SKM-1 (cell line): Measurements from ENCODE around the gene PRTN3.

Experiments
- DNase-seq: peaks from one replicate; lab custom pipeline; 2025; ENCODE audit not compliant: unreplicated experiment; lab: John Stamatoyannopoulos, UW

PRTN3 gene

DNA sequence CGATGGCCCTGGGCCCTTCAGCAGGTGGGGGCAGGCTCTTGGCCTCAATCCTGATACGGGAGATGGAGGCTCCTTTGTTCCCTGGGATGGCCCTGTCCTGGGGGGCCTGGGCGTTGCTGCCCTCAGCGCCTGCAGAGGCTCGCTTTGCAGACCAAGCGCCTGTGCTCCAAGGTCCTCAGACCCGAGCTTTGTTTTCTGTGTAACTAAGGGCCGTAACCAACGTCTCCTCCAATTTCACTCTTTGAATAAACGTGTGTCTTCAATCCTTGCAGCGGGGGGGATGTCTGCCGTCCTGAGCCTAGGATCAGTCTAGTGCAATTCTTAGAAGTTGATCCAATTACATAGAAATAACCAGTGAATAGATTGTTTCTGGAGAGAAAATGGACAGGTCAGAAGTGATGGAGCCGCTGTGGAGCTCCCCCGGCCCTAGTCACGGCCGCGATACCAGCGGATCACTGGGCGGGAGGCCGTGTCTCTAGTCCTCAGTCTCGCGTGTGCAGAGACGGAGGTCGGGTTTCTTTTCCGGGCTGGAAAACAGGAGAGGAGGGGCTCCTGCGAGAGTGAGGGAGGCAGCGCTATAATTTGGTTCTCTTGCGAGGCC is 38.2 kb upstream of the PRTN3 start:
- no peak for DNase-seq

DNA sequence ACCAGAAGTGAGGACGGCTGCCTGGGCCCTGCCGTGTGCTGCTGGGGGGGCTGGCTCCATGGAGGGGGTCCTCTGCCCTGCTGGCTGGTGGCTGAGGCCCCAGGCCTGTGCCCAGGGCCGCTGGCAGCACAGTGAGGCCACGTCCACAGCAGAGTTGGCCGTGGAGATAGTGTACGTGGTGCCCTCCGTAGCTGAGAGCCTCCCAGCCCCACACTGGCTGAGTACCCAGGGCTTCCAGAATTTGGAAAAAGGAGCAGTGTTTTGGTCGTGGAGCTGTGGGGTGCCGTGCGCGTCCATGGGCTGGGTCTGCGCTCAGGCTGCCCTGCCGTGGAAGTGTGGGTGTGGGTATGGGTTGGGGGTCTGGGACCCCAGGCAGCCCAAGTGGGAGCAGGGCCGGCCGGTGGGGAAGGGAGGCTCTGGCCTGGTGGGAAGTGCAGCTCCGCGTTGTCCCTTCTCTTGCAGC is 37.7 kb upstream of the PRTN3 start:
- DNase-seq, result no peak

DNA sequence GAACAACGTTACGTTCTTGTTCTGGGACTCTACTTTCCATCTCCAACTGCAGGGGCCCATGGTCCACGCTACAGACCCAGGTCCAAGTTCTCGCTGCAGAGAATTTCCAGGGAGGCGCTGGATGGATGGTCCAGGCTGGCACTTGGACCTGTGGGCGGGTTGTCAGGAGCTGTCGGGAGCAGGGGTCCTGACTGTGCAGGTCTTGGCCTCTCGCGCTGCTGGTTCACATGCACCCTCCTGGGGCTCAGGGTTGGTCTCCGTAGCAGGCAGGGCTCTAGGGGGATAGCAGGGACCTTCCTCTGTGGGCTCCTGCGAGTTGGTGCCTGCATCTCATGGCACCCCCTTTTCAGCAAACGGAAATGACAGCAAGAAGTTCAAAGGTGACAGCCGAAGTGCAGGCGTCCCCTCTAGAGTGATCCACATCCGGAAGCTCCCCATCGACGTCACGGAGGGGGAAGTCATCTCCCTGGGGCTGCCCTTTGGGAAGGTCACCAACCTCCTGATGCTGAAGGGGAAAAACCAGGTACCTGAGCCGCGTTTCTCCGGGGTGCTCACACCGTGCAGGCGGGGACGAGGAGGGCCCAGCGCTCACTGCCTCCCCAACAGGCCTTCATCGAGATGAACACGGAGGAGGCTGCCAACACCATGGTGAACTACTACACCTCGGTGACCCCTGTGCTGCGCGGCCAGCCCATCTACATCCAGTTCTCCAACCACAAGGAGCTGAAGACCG is 36.9 kb upstream of the PRTN3 start:
- DNase-seq, result no peak

DNA sequence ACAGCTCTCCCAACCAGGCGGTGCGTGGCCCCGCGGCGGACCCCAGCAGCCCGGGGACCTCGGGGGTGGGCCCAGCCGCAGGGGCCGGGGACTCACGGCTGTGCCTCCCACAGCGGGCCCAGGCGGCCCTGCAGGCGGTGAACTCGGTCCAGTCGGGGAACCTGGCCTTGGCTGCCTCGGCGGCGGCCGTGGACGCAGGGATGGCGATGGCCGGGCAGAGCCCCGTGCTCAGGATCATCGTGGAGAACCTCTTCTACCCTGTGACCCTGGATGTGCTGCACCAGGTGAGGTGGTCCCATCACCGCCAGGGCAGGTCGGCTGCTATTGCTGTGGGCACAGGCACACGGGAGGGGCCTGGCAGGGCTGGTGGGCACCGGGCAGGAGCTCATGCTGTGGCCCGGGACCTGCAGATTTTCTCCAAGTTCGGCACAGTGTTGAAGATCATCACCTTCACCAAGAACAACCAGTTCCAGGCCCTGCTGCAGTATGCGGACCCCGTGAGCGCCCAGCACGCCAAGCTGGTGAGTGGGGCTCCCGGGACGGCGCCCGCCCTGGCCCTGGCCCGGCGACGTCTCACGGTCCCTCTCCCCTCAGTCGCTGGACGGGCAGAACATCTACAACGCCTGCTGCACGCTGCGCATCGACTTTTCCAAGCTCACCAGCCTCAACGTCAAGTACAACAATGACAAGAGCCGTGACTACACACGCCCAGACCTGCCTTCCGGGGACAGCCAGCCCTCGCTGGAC is 36.2 kb upstream of the PRTN3 start:
- DNase-seq, result no peak

DNA sequence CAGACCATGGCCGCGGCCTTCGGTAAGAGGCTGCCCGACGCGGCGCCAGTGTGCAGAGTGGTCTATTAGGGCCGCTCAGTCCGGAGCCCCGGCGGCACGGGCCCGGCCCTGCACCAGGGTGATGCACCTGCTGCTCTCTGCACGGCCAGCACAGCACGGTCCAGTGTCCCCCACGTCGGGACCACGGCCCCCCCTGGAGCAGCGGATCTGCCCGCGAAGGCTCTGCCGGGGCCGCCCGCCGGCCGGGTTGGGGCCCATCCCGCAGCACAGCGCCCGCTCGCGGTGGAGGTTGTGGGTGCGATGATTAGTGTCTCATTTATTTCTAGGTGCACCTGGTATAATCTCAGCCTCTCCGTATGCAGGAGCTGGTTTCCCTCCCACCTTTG is 35.6 kb upstream of the PRTN3 start:
- DNase-seq, result no peak

DNA sequence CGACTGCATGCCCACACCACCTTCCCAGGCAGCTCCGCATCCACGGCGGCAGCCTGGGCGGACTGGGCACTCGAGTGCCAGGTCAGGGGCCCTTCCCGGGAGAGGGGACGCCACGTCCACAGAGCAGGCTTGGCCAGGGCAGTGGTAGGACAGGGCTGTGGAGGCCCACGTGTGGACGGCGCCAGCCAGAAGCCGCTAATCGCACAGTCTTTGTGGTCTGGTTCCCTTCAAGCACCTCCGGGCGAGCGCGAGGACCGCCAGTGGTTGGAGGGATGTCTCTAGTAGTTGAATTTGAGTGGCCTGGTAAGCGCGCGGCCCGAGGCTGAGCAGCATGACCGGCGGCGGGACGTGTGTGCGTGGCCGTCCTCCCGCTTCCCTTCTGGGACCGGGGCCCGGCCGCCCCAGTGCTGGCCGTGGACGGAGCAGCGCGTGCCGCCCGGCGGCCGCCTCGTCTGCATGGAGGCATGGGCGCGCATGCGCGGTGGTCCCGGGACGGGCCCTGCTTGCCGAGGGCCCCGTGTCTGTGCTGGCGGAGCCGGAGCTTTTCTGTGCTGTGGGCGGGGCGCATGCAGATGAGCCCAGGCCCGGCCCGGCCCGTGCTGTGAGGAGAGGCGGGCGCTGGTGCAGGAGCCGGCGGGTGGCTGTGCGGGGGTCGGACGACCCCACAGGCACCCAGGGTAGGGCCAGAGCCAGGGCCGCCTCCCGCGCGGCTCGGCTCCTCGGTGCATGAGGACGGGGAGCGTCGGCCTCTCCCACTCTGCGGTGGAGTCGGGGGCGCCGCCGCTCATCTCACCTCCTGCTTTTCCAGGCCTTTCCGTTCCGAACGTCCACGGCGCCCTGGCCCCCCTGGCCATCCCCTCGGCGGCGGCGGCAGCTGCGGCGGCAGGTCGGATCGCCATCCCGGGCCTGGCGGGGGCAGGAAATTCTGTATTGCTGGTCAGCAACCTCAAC is 34.9 kb upstream of the PRTN3 start:
- no peak for DNase-seq

DNA sequence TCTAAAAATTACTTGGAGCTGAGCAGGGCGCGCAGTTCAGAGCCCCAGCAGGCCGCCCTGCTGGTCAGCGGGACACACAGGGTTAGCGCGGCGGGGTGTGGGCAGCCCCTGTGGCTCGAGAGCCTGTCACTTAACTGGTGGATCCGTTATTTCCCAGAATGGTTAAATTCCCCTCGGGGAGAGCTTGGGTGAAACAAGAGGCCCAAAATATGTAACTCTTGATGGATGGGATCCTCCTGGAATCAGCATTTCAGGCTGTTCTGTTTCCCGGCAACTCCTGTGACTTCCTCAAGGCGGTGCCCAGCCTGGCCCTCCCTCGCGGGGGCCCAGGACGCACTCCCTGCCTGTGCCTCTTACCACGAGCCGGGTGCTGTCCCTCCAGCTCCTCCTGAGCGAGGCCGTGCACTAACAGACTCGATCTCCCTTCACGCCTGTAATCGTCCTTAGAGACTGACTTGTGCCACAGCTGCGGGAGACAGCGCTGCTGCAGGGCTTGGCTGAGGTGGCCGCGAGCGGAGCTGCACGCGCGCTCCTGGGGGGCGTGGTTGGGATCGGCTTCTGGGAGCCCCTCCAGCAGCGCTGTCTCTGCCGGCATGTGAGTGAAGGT is 33.9 kb upstream of the PRTN3 start:
- no peak for DNase-seq

DNA sequence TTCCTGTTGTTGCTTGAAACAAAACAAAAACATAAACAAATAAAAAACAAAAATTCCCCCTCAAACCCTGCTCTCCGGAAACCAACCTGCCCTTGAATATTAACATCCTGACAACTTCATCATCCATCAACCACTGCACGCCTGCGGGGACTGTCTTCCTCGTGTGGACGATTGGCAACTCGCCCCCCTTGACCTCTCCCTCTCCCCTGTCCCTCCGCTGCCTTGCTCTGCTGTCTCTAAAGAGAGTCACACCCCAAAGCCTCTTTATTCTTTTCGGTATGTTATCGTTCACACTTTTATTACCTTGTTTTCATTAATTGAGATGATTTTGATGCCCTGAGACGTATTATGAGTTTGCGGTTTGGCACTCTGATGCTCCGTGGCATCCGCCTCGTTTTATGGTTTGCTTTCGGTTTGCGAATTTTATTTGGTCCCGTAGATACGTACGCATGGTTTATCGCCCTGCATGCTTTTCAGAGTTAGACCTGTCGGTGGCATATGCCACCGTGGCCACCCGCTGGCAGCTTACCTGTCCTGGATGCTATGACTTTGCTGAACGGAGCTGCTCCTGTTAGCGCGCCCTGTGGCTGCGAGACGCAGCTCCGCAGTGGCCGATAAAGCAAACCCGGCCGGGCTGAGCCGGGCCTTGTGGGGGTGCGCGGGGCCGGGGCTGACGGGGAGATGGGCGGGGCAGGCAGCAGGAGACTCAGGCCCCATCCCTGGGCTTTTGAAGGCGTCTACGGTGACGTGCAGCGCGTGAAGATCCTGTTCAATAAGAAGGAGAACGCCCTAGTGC is 33.0 kb upstream of the PRTN3 start:
- DNase-seq, result no peak

DNA sequence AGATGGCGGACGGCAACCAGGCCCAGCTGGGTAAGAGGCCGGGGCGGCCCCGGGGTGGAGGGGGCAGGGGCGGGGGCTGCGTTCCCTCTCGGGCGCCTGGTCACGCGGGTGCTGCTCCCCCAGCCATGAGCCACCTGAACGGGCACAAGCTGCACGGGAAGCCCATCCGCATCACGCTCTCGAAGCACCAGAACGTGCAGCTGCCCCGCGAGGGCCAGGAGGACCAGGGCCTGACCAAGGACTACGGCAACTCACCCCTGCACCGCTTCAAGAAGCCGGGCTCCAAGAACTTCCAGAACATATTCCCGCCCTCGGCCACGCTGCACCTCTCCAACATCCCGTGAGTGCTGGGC is 32.4 kb upstream of the PRTN3 start:
- DNase-seq, result no peak

DNA sequence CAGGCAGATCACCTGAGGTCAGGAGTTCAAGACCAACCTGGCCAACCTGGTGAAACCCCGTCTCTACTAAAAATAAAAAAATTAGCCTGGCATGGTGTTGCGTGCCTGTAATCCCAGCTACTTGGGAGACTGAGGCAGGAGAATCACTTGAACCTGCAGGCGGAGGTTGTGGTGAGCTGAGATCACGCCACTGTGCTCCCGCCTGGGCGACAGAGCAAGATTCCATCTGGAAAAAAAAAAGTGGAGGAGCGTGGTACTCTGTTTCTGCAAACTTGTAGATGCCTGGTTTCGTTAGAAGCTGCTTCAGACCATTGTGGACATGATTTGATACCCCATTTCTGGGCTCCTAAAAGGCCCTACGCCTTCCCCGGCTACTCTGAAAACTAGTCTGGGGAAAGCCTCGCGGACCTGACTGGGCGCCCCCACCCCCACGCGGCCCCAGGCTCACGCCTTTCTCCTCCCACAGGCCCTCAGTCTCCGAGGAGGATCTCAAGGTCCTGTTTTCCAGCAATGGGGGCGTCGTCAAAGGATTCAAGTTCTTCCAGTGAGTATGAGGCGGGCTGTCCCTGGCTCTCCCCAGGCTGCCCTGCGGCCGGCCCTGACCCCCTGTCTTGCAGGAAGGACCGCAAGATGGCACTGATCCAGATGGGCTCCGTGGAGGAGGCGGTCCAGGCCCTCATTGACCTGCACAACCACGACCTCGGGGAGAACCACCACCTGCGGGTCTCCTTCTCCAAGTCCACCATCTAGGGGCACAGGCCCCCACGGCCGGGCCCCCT is 30.5 kb upstream of the PRTN3 start:
- DNase-seq, result no peak

DNA sequence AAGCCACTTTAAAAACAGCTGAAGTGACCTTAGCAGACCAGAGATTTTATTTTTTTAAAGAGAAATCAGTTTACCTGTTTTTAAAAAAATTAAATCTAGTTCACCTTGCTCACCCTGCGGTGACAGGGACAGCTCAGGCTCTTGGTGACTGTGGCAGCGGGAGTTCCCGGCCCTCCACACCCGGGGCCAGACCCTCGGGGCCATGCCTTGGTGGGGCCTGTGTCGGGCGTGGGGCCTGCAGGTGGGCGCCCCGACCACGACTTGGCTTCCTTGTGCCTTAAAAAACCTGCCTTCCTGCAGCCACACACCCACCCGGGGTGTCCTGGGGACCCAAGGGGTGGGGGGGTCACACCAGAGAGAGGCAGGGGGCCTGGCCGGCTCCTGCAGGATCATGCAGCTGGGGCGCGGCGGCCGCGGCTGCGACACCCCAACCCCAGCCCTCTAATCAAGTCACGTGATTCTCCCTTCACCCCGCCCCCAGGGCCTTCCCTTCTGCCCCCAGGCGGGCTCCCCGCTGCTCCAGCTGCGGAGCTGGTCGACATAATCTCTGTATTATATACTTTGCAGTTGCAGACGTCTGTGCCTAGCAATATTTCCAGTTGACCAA is 29.8 kb upstream of the PRTN3 start:
- no peak for DNase-seq

DNA sequence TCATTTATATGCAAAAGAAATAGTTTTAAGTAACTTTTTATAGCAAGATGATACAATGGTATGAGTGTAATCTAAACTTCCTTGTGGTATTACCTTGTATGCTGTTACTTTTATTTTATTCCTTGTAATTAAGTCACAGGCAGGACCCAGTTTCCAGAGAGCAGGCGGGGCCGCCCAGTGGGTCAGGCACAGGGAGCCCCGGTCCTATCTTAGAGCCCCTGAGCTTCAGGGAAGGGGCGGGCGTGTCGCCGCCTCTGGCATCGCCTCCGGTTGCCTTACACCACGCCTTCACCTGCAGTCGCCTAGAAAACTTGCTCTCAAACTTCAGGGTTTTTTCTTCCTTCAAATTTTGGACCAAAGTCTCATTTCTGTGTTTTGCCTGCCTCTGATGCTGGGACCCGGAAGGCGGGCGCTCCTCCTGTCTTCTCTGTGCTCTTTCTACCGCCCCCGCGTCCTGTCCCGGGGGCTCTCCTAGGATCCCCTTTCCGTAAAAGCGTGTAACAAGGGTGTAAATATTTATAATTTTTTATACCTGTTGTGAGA is 29.2 kb upstream of the PRTN3 start:
- no peak for DNase-seq

DNA sequence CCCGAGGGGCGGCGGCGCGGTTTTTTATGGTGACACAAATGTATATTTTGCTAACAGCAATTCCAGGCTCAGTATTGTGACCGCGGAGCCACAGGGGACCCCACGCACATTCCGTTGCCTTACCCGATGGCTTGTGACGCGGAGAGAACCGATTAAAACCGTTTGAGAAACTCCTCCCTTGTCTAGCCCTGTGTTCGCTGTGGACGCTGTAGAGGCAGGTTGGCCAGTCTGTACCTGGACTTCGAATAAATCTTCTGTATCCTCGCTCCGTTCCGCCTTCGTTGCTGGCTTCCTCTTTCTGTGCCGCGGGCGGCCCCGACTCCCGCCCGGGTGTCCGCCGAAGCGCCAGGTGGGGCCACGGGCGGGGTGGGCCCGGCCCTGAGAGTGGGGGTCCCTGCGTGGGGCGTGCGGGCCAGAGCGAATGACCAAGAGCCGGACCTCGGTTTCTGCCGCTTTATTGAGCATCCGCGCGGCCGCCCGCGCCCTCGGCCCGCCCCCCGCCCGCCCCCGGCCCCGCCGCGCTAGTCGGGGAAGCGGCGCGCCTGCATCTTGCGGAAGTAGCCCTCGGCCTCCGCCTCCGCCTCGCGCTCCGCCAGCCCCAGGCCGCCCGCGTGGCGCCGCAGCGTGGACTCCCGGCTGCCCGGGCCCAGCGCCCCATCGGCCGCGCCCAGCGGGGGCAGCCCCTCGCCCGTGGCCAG is 28.6 kb upstream of the PRTN3 start:
- DNase-seq, result no peak

DNA sequence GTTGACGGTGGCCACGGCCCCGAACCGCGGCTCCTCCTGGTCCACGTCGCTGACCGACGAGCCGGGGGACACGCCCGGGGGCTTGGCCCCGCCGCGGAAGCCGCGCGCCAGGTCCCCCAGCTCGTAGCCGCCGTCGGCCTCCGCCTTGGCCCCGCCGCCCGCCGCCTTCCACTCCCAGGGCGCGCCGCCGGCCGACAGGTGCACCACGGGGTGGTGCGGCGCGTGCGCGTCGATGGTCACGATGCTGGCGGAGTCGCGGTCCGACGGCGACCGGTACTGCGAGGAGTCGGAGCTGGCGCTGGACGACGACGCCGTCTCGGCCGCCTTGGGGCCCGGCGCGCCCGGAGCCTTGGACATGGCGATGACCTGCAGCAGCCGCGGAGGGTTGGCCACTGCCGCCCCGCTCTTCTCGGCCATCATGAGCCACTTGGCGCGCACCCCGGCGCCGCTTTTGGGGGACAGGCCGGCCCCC is 28.0 kb upstream of the PRTN3 start:
- DNase-seq, result no peak

DNA sequence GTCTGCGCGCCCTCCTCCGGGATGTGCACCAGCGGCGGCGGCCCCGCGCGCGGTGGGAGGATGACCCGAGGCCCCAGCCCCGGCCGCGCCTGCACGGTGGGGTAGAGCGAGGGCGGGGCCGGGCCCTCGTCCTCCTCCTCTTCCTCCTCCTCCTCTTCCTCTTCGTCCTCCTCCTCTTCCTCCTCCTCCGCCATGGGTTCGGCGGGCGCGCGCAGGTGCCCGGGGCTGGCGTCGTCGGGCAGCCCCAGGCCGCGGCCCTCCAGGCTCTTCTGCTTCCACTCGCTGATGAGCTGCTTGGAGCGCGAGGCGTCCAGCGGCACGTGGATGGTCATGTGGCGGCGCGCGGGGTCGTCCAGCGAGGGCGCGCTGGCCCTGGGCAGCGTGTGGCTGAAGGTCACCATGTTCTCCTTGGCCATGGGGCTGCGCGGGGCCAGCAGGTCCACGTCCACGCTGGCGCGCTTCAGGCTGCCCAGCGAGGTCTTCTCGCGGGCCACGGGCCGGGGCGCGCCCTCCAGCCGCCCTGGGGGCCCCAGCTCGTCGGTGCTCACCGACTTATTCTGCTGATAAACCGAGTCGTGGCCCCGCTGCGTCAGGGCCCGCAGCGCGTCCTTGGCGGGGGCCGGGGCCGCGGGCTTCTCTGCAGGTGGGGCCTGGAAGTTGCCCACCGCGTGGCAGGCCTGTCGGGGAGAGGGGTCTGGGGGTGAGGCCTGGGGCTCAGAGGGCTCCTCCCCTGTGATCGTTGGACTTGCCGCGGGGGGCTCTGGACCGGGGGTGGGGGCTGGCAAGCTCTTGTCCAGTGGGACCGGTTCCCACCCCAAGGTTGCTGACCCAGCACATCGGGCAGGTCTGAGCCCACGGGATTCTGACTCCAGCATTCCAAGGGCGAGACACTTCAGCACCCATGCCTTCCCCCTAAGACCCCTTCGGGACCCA is 27.3 kb upstream of the PRTN3 start:
- DNase-seq, result no peak

DNA sequence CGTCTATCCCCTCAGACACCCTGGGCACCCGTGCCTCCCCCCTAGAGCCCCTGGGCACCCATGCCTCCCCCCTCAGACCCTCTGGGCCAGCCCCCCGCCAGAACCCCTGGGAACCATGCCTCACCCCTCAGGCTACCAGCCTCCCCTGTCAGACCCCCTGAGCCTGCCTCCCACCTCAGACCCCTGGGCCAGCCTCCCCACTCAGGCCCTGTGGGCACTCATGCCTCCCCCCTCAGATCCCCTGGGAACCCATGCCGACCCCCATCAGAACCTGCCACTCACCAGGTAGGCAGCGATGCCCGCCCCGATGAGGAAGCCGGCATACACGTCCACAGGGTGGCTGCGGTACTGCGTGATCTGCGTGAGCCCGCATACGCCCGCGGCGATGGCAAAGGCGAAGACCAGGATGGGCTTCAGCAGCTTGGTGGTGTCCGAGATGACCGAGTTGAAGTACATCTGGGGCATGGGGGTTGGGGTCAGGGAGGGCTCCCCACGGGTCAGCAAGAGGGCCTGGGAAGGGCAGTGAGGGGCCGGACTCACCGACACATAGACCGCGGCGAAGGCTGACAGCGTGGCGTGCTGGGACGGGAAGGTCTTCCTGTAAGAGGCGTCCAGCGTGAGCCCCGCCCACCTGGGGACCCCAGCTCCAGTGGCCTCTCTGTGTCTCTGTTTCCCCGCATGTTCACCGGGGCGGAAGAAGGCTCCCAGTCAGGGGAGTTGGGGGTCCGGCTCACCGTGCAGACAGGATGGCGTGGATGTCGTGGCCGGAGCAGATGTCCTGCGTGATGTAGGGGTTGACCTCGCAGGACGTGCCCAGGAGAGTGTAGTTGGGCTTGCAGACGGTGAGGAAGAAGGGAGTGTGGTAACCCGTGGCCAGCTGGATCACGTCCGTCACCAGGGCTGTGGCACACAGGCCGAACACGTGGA is 26.4 kb upstream of the PRTN3 start:
- no peak for DNase-seq
